DMS 273 (cell line): Measurements from ENCODE around the gene SIL1.

Source experiments
- DNase-seq: peaks from one replicate; lab custom pipeline; 2025; ENCODE audit not compliant: unreplicated experiment; lab: John Stamatoyannopoulos, UW

The SIL1 gene

GRCh38 chr5:138986186-138986800, 211.9 kb downstream of the SIL1 start:
- peak; percentile 25 for DNase-seq

GRCh38 chr5:138985683-138986082, 212.5 kb downstream of the SIL1 start:
- no peak for DNase-seq

- DNase-seq: no peak
Observed at GRCh38 chr5:138985256-138985655, 212.9 kb downstream of the SIL1 start.

- no peak for DNase-seq
Observed at GRCh38 chr5:138983984-138984383, 214.2 kb downstream of the SIL1 start.

- DNase-seq: no peak
Observed at GRCh38 chr5:138981586-138981985, 216.6 kb downstream of the SIL1 start.

- DNase-seq: no peak
Observed at GRCh38 chr5:138981131-138981530, 217.0 kb downstream of the SIL1 start.

- DNase-seq: no peak
Observed at GRCh38 chr5:138980441-138980840, 217.7 kb downstream of the SIL1 start.

- no peak for DNase-seq
Observed at GRCh38 chr5:138979684-138980280, 218.4 kb downstream of the SIL1 start.

GRCh38 chr5:138978581-138978980, 219.6 kb downstream of the SIL1 start:
- DNase-seq: no peak

- DNase-seq: no peak
Observed at GRCh38 chr5:138978080-138978479, 220.1 kb downstream of the SIL1 start.

GRCh38 chr5:138975098-138975847, 222.9 kb downstream of the SIL1 start:
- no peak for DNase-seq

- DNase-seq: peak; percentile 58
Observed at GRCh38 chr5:138974227-138975063, 223.7 kb downstream of the SIL1 start.

- DNase-seq: peak; percentile 38
Observed at GRCh38 chr5:138972836-138973235, 225.3 kb downstream of the SIL1 start.

- DNase-seq: peak; percentile 77
Observed at GRCh38 chr5:138972230-138972629, 225.9 kb downstream of the SIL1 start.

- peak; percentile 63 for DNase-seq
Observed at GRCh38 chr5:138969323-138970002, 228.7 kb downstream of the SIL1 start.

GRCh38 chr5:138968601-138969000, 229.6 kb downstream of the SIL1 start:
- no peak for DNase-seq

GRCh38 chr5:138967791-138968448, 230.2 kb downstream of the SIL1 start:
- peak; percentile 37 for DNase-seq

GRCh38 chr5:138966236-138966985, 231.8 kb downstream of the SIL1 start:
- DNase-seq: no peak

- DNase-seq: no peak
Observed at GRCh38 chr5:138965626-138966025, 232.5 kb downstream of the SIL1 start.
